Skeletal muscle cell (primary cell): ENCODE measurements around the gene TEKT1.
"Not testable (repeated sequence)": the region's sequence is repeated elsewhere in the genome, so short reads cannot be mapped to it uniquely, and the experiment has no call there.

Experiments used
- DNase-seq: peaks from one replicate; pipeline ENCODE4 v3.0.0-alpha.2; 2010; ENCODE audit warnings: low read depth
- H3K4me3 ChIP-seq: 2 replicates; pipeline ENCODE4 v1.5.1; 2011; ENCODE audit warnings: low read depth, mild to moderate bottlenecking, control low read depth, low read length, moderate library complexity

The TEKT1 gene

GRCh38 chr17:6775871-6776405, 55.6 kb downstream of the TEKT1 start, which contains the start of gene FBXO39:
Gene FBXO39, plus strand, starts transcription at chr17:6776215. Its CDS starts 3,654 bp downstream, at chr17:6779869.
- peak within 1 kb of the TSS; percentile 28 for H3K4me3 ChIP-seq
- DNase-seq: no peak

- not testable (repeated sequence) for H3K4me3 ChIP-seq, DNase-seq
Observed at GRCh38 chr17:6774906-6775305, 56.6 kb downstream of the TEKT1 start.

GRCh38 chr17:6772016-6772415, 59.5 kb downstream of the TEKT1 start:
- no peak overlapping the region for H3K4me3 ChIP-seq
- DNase-seq: no peak

- no peak overlapping the region for H3K4me3 ChIP-seq
- no peak for DNase-seq
Observed at GRCh38 chr17:6768447-6768846, 63.1 kb downstream of the TEKT1 start.

GRCh38 chr17:6761779-6762178, 69.8 kb downstream of the TEKT1 start:
- no peak overlapping the region for H3K4me3 ChIP-seq
- no peak for DNase-seq

GRCh38 chr17:6757747-6758146, 73.8 kb downstream of the TEKT1 start:
- DNase-seq: no peak

GRCh38 chr17:6756425-6757031, 75.0 kb downstream of the TEKT1 start:
- H3K4me3 ChIP-seq: peak overlapping the region; percentile 4
- DNase-seq: no peak

More at GRCh38 chr17:6757747-6758146, 73.8 kb downstream of the TEKT1 start:
- no peak overlapping the region for H3K4me3 ChIP-seq

GRCh38 chr17:6755731-6756184, 75.8 kb downstream of the TEKT1 start, which contains the start of gene XAF1:
Gene XAF1, plus strand, starts transcription at chr17:6756046. Its CDS starts 33 bp downstream, at chr17:6756079.
- H3K4me3 ChIP-seq: peak within 1 kb of the TSS; percentile 7

GRCh38 chr17:6755281-6755680, 76.2 kb downstream of the TEKT1 start:
- H3K4me3 ChIP-seq: peak overlapping the region; percentile 7
- DNase-seq: peak; percentile 5

More at GRCh38 chr17:6755731-6756184, 75.8 kb downstream of the TEKT1 start, which contains the start of gene XAF1:
- peak; percentile 6 for DNase-seq

GRCh38 chr17:6753546-6753945, 78.0 kb downstream of the TEKT1 start:
- H3K4me3 ChIP-seq: no peak overlapping the region

GRCh38 chr17:6753006-6753445, 78.5 kb downstream of the TEKT1 start:
- H3K4me3 ChIP-seq: no peak overlapping the region
- DNase-seq: peak; percentile 75

More at GRCh38 chr17:6753546-6753945, 78.0 kb downstream of the TEKT1 start:
- no peak for DNase-seq

- DNase-seq: peak; percentile 99
- H3K4me3 ChIP-seq: no peak overlapping the region
Observed at GRCh38 chr17:6752068-6752909, 79.2 kb downstream of the TEKT1 start.

- no peak overlapping the region for H3K4me3 ChIP-seq
- no peak for DNase-seq
Observed at GRCh38 chr17:6749519-6749918, 82.0 kb downstream of the TEKT1 start.

- DNase-seq: no peak
- H3K4me3 ChIP-seq: no peak overlapping the region
Observed at GRCh38 chr17:6748617-6749016, 82.9 kb downstream of the TEKT1 start.
